GM12878 (cell line): ENCODE results near the gene ATCAY. TPM values are rescaled to one million over a fixed set of nuclear protein-coding genes. Genes with fewer than 3 reads are reported as not detected.

ENCODE experiments used
- ATAC-seq: fragments of 200-7000 bp; cut with Tn5 transposase; 3 replicates; pipeline ENCODE4 v1.9.1; 2020; ENCODE audit warnings: mild to moderate bottlenecking, moderate library complexity
- BruUV-seq: library from RNA; stranded (reverse); fragments of 400-500 nt; replicated peaks from 2 replicates; lab custom pipeline; 2021; lab: Mats Ljungman, UMichigan
- CTCF ChIA-PET: fragments of 300-600 bp; sonication (Branson Sonifier 250); formaldehyde crosslinking; extraction: SDS; loops from one replicate; lab custom pipeline; 2021; ENCODE audit warnings: inconsistent platforms; lab: Yijun Ruan, JAX
- POLR2A ChIA-PET: fragments of 350-600 bp; formaldehyde crosslinking; extraction: SDS; loops from one replicate; lab custom pipeline; 2021; ENCODE audit warnings: inconsistent platforms; lab: Charles Lee
- RAD21 ChIA-PET: fragments of 300-600 bp; sonication (Branson Sonifier 250); formaldehyde crosslinking; loops from one replicate; lab custom pipeline; 2023; ENCODE audit warnings: antibody characterized with exemption; ENCODE audit not compliant: unreplicated experiment; lab: Charles Lee
- SMC1A ChIA-PET: fragments of 300-600 bp; sonication (Branson Sonifier 250); formaldehyde crosslinking; loops from one replicate; lab custom pipeline; 2023; ENCODE audit not compliant: unreplicated experiment, uncharacterized antibody; lab: Charles Lee
- DNase-seq: peaks from one replicate; pipeline ENCODE4 v3.0.0-alpha.2; 2011; ENCODE audit warnings: low read depth, low spot score
- FAIRE-seq: peaks from 3 replicates; lab custom pipeline; 2011; peaks lifted over from hg19 to GRCh38; lab: Jason Lieb, UNC
- H2AFZ ChIP-seq: 2 replicates; pipeline ENCODE4 v1.6.0; 2011; ENCODE audit warnings: low read depth, low read length, control low read depth; ENCODE audit not compliant: control insufficient read depth
- H3K27ac ChIP-seq: 2 replicates; pipeline ENCODE4 v1.5.1; 2011; ENCODE audit warnings: control low read depth; ENCODE audit not compliant: control insufficient read depth, insufficient read depth
- H3K27me3 ChIP-seq, 2 experiments: replicated peaks in 1 of 2; 2 replicates each; pipeline versions ENCODE4 v1.6.0 to v1.6.1; 2011; ENCODE audit warnings: low read length in 1 of 2; ENCODE audit not compliant: control insufficient read depth in 2 of 2, insufficient read depth in 2 of 2
- H3K36me3 ChIP-seq, 2 experiments: 2 replicates each; pipeline ENCODE4 v1.5.1; 2011; ENCODE audit warnings: low read length in 1 of 2; ENCODE audit not compliant: control insufficient read depth in 2 of 2, insufficient read depth in 2 of 2
- H3K4me1 ChIP-seq: 2 replicates; pipeline ENCODE4 v1.6.1; 2011; ENCODE audit warnings: mild to moderate bottlenecking, low read length, moderate library complexity, mixed read lengths; ENCODE audit not compliant: control insufficient read depth, insufficient read depth
- H3K4me2 ChIP-seq: 2 replicates; pipeline ENCODE4 v1.6.0; 2011; ENCODE audit warnings: control low read depth; ENCODE audit not compliant: control insufficient read depth, insufficient read depth
- H3K4me3 ChIP-seq: fragments of 200-600 bp; sonication (generic); 2 replicates; pipeline ENCODE4 v1.5.1; 2016
- H3K79me2 ChIP-seq: 2 replicates; pipeline ENCODE4 v1.6.0; 2011; ENCODE audit warnings: low read length; ENCODE audit not compliant: control insufficient read depth, insufficient read depth
- H3K9ac ChIP-seq: 2 replicates; pipeline ENCODE4 v1.8.0; 2011; ENCODE audit warnings: low read length, control low read depth, mixed read lengths; ENCODE audit not compliant: control insufficient read depth, insufficient read depth
- H3K9me3 ChIP-seq: replicated peaks from 3 replicates; pipeline ENCODE4 v1.5.1; 2011; ENCODE audit warnings: mild to moderate bottlenecking, low read length; ENCODE audit not compliant: control insufficient read depth, insufficient read depth
- H4K20me1 ChIP-seq: 2 replicates; pipeline ENCODE4 v1.6.0; 2011; ENCODE audit not compliant: control insufficient read depth, insufficient read depth
- ATF7 ChIP-seq: fragments of 450-650 bp; IDR thresholded peaks from 2 replicates; pipeline ENCODE4 v1.6.1; 2016; ENCODE audit warnings: low read depth, mild to moderate bottlenecking
- GATAD2B ChIP-seq: fragments of 450-650 bp; conservative IDR thresholded peaks from 2 replicates; pipeline ENCODE4 v1.6.1; 2017; ENCODE audit warnings: low read depth, mild to moderate bottlenecking, moderate library complexity
- IKZF1 ChIP-seq: fragments of 450-650 bp; conservative IDR thresholded peaks from 2 replicates; pipeline ENCODE4 v1.6.1; 2017; ENCODE audit warnings: antibody characterized with exemption, mild to moderate bottlenecking
- MYC ChIP-seq: IDR thresholded peaks from 2 replicates; pipeline ENCODE4 v1.6.1; 2011; ENCODE audit warnings: mild to moderate bottlenecking, low read length, moderate library complexity, inconsistent platforms; ENCODE audit not compliant: insufficient read depth, insufficient replicate concordance, insufficient read length, severe bottlenecking
- ZNF207 ChIP-seq: fragments of 450-650 bp; IDR thresholded peaks from 2 replicates; pipeline ENCODE4 v1.6.1; 2014; ENCODE audit warnings: antibody characterized with exemption, mild to moderate bottlenecking, borderline replicate concordance
- WGBS: methylation state at CpG from one replicate; pipeline ENCODE4 v1.1.6; 2016; ENCODE audit warnings: low lambda C conversion rate; ENCODE audit not compliant: insufficient replicate concordance, insufficient coverage; ENCODE audit errors: missing lambda C conversion rate; 5-methylcytosine and 5-hydroxymethylcytosine counted together
- in situ Hi-C: fragments of 300-500 bp; cut with MboI; formaldehyde crosslinking; loops from 9 replicates; pipeline ENCODE4 v1.14.3; 2018; ENCODE audit warnings: mixed read lengths
- intact Hi-C: fragments of 100-400 bp; cut with micrococcal nuclease; formaldehyde crosslinking; loops from one replicate; pipeline ENCODE4 v1.14.2; 2022; ENCODE audit not compliant: unreplicated experiment
- polyA plus RNA-seq, 11 experiments: library from polyadenylated mRNA; depleted of rRNA in 4 of 11; unstranded in 6 of 11; stranded (reverse) in 5 of 11; fragments of >200 nt; fragmentation: Nextera tagmentation in 4 of 11; fragmentation: Illumina TruSeq in 1 of 11; extraction: Ambion mirVana in 4 of 11; extraction: Trizol in 1 of 11; gene quantifications; 1 replicate in 1 of 11; 2 replicates in 10 of 11; pipeline versions ENCODE4 v1.2.1 to v1.2.3, GENCODE V29; 2011 to 2016; ENCODE audit warnings: inconsistent platforms in 2 of 11, missing spikeins in 2 of 11, low read depth in 1 of 11
- total RNA-seq, 4 experiments: library from RNA; depleted of rRNA in 3 of 4; stranded (reverse); fragments of >200 nt in 3 of 4; fragmentation: Illumina TruSeq in 1 of 4; extraction: Trizol in 1 of 4; gene quantifications; 2 replicates each; pipeline versions ENCODE4 v1.2.1 to v1.2.3, GENCODE V29; 2013 to 2021
- TF ChIP-seq, protein P1 (sequence below): fragments of 450-650 bp; conservative IDR thresholded peaks from 2 replicates; pipeline ENCODE4 v1.6.1; 2017; ENCODE audit warnings: mild to moderate bottlenecking, moderate library complexity

ATCAY gene
- total and polyA plus RNA-seq, 10 of the 15 experiments (the other 5 are each of a cell fraction or from before 2014, with no cell fraction given) = under 0.01 to 0.04 (median 0.02) TPM; not detected in 4

DNA sequence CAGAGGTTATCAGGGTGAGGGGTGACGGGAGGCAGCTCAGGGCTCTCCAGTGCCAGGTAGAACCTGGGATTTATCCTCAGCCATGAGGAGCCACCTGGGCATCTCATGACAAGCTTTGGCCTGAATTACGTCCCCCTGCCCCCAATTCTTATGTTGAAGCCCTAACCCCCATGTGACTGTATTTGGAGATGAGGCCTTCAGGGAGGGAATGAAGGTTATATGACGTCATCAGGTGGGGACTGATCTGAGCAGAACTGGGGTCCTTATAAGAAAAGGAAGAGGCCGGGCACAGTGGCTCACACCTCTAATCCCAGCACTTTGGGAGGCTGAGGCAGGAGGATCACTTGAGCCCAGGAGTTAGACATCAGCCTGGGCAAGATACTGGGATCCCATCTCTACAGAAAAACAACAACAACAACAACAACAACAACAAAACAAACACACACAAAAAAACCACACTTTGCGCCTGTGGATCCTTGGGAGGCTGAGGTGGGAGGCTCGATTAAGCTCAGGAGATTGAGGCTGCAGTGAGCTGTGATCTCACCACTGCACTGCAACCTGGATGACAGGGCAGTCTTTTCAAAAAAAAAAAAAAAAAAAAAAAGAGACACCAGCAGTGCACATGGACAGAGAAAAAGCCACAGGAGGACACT, 30.0 kb upstream of the ATCAY start:
- no peak for TF ChIP-seq ZNF207
- TF ChIP-seq ATF7 = 0 out of 2 replicates have a peak, but pooled peaks have one; percentile 19
- TF ChIP-seq IKZF1 = no peak
- TF ChIP-seq, protein P1, sequence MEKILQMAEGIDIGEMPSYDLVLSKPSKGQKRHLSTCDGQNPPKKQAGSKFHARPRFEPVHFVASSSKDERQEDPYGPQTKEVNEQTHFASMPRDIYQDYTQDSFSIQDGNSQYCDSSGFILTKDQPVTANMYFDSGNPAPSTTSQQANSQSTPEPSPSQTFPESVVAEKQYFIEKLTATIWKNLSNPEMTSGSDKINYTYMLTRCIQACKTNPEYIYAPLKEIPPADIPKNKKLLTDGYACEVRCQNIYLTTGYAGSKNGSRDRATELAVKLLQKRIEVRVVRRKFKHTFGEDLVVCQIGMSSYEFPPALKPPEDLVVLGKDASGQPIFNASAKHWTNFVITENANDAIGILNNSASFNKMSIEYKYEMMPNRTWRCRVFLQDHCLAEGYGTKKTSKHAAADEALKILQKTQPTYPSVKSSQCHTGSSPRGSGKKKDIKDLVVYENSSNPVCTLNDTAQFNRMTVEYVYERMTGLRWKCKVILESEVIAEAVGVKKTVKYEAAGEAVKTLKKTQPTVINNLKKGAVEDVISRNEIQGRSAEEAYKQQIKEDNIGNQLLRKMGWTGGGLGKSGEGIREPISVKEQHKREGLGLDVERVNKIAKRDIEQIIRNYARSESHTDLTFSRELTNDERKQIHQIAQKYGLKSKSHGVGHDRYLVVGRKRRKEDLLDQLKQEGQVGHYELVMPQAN = no peak
- TF ChIP-seq MYC = no peak
- TF ChIP-seq GATAD2B = no peak
- in situ Hi-C loops = no loop called here
- H3K36me3 ChIP-seq = no peaks in the 10 kb centered on the region
- H3K4me1 ChIP-seq = no peaks in the 10 kb centered on the region
- SMC1A ChIA-PET = no interaction called here
- intact Hi-C loops = no loop called here
- H3K27me3 ChIP-seq = no peaks in the 10 kb centered on the region
- no peak overlapping the region for H3K27ac ChIP-seq
- POLR2A ChIA-PET = no interaction called here
- no peaks in the 10 kb centered on the region for H3K79me2 ChIP-seq
- H3K9me3 ChIP-seq = peaks cover 8% of the 10 kb centered on the region; the same call in 2 of the 3 replicates
- no peak overlapping the region for H3K9ac ChIP-seq
- RAD21 ChIA-PET = no interaction called here
- 24% methylated on average over 6 of the region's 6 CpGs for WGBS
- H3K4me3 ChIP-seq = no peak overlapping the region
- CTCF ChIA-PET = interaction anchor here (0.7 kb wide), 1 partner anchor 38 kb away, joined by 3 read pairs; no protein-coding TSS in a partner anchor
- FAIRE-seq (no peak), ATAC-seq (no peak), DNase-seq (no peak)
- H4K20me1 ChIP-seq = no peaks in the 10 kb centered on the region
- no peak overlapping the region for H3K4me2 ChIP-seq
- no peak overlapping the region for H2AFZ ChIP-seq
- no TSS peak for BruUV-seq
